BE2C (cell line): ENCODE data around the gene RHEX.

ENCODE experiments used
- DNase-seq: peaks from one replicate; pipeline ENCODE4 v3.0.0-alpha.2; 2020
- H3K27me3 ChIP-seq: fragments of 250-450 bp; sonication (Bioruptor Pico); 2 replicates; pipeline ENCODE4 v1.5.1; 2020; ENCODE audit warnings: mild to moderate bottlenecking
- H3K36me3 ChIP-seq: fragments of 250-450 bp; sonication (Bioruptor Pico); 2 replicates; pipeline ENCODE4 v1.5.1; 2020; ENCODE audit warnings: mild to moderate bottlenecking
- H3K4me1 ChIP-seq: fragments of 250-450 bp; sonication (Bioruptor Pico); 2 replicates; pipeline ENCODE4 v1.5.1; 2020
- H3K4me3 ChIP-seq: 2 replicates; pipeline ENCODE4 v1.5.1; 2011; ENCODE audit warnings: low read depth, low read length
- H3K9me3 ChIP-seq: fragments of 250-450 bp; sonication (Bioruptor Pico); 2 replicates; pipeline ENCODE4 v1.5.1; 2020
- CTCF ChIP-seq: IDR thresholded peaks from 2 replicates; pipeline ENCODE4 v1.5.1; 2012; ENCODE audit warnings: mild to moderate bottlenecking, low read depth, low read length

RHEX gene

GRCh38 chr1:206136241-206136640 is 83.3 kb downstream of the RHEX start:
- no peaks in the 10 kb centered on the region for H3K4me1 ChIP-seq
- no peak for DNase-seq

DNA sequence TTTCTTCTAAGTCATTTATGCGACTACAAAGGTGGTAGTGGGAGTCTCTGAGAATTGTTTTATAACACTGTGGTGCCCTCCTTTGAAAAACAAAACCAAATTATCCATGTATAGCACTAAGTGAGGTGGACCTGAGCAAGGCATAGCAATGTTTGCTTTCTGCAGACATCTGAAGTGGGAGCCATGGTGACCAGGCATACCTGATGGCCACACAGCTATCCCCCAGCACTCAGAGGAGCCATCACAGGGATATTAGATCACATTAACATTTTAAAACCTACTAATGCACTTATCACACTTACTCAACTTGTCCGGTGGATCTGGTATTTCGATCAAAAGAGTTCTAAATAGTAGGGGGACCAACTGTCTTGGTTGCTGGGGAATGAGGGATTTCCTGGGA is 89.0 kb downstream of the RHEX start:
- no peaks in the 10 kb centered on the region for H3K36me3 ChIP-seq
- H3K9me3 ChIP-seq = no peaks in the 10 kb centered on the region
- H3K27me3 ChIP-seq = peaks cover 40% of the 10 kb centered on the region
- no peak overlapping the region for H3K4me3 ChIP-seq
- no peaks in the 10 kb centered on the region for H3K4me1 ChIP-seq
- DNase-seq = no peak
- no peak for TF ChIP-seq CTCF

More at GRCh38 chr1:206136241-206136640, 83.3 kb downstream of the RHEX start:
- no peak overlapping the region for H3K4me3 ChIP-seq
- peaks cover 8% of the 10 kb centered on the region for H3K27me3 ChIP-seq
- no peak for TF ChIP-seq CTCF
- H3K36me3 ChIP-seq = no peaks in the 10 kb centered on the region
- H3K9me3 ChIP-seq = no peaks in the 10 kb centered on the region

DNA sequence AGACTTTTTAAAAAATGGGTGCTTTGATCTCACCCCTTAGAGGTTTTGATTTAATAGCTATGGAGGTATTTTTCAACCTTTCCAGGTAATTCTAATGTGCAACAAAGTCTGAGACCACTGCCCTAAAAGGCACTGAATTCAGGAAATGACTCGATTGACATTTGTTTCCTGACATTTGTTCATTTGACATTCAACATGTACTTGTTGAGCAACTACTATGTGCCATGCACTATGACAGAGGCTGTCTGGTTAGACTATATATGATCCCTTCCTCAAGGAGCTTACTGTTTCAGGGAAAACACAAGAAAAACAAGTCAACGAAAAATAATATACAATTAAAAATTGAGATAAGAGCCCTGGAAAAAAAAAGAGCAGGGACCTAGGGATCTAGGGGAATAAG is 89.8 kb downstream of the RHEX start:
- Histone ChIP-seq H3K4me1 (no peaks in the 10 kb centered on the region), H3K27me3 (peaks cover 43% of the 10 kb centered on the region), H3K9me3 (no peaks in the 10 kb centered on the region), H3K4me3 (no peak overlapping the region), H3K36me3 (no peaks in the 10 kb centered on the region)
- no peak for TF ChIP-seq CTCF
- no peak for DNase-seq

GRCh38 chr1:206143537-206144172 is 90.7 kb downstream of the RHEX start:
- H3K27me3 ChIP-seq = peaks cover 43% of the 10 kb centered on the region
- H3K36me3 ChIP-seq = no peaks in the 10 kb centered on the region
- H3K4me1 ChIP-seq = no peaks in the 10 kb centered on the region
- no peak for DNase-seq
- no peak for TF ChIP-seq CTCF
- H3K9me3 ChIP-seq = no peaks in the 10 kb centered on the region
- H3K4me3 ChIP-seq = no peak overlapping the region

DNA sequence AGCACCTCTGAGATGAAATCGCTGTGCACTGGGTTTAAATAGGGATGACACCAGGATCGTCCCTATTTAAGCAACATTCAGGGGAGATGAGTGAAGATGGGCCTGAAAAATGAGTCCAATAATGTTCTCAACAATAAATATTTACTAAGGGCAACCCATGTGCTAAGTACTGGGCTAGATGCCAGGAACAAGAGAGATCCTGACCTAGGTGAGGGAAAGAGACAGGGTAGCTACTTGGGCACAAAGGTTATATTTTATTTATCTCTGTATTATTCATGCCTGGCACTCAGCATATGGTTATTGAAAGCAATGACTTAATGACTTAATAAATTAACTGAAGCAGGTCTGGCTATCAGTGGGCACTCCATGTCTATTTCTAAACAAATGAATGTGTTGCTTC is 91.6 kb downstream of the RHEX start:
- H3K27me3 ChIP-seq = peaks cover 43% of the 10 kb centered on the region
- H3K9me3 ChIP-seq = no peaks in the 10 kb centered on the region
- no peaks in the 10 kb centered on the region for H3K4me1 ChIP-seq
- no peak for TF ChIP-seq CTCF
- no peaks in the 10 kb centered on the region for H3K36me3 ChIP-seq
- no peak overlapping the region for H3K4me3 ChIP-seq
- no peak for DNase-seq

GRCh38 chr1:206145771-206146290 is 92.9 kb downstream of the RHEX start:
- no peak for DNase-seq
- no peak overlapping the region for H3K4me3 ChIP-seq
- H3K36me3 ChIP-seq = no peaks in the 10 kb centered on the region
- no peaks in the 10 kb centered on the region for H3K9me3 ChIP-seq
- no peak for TF ChIP-seq CTCF
- peaks cover 38% of the 10 kb centered on the region for H3K27me3 ChIP-seq
- no peaks in the 10 kb centered on the region for H3K4me1 ChIP-seq
